ENCODE results near the gene PLEKHB2.
"Not testable (repeated sequence)": the region's sequence is repeated elsewhere in the genome, so short reads cannot be mapped to it uniquely, and the experiment has no call there.

Gene PLEKHB2

DNA sequence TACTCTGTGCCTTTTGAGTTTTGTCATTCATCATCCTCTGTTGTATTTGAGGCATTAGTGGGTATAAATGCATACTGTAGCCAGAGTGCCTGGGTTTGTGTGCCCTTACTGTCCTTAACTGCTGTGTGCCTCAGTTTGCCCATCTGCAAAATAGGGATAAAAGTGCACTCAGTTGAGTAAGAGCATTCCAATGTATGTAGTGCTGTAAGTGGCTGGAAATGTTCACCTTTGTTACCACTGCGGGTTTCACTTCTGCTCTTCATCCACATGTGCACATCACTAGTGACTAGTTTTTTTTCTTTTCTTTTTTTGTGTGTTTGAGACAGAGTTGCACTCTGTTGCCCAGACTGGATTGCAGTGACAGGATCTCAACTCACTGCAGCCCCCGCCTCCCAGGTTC, 39.9 kb downstream of the PLEKHB2 start:
- no peak for ATAC-seq

DNA sequence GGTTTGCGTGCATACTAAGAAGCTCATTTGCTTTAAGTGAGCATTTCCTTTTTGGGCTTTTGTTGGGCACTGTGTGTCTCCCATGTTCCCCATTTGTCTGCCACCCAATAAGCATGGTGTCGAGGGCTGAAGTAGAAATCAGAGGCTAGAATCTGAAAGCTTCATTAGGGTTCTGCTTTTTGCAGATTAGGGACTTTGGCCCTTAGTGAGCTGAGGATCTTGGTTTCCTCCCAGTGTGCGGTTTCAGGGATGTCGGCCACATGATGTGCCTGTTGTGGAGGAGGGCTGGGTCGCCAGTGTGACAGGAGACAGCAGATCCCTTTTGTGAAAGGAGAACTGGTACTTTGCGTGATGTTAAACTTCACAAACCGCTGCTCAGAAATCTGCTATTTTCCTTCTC, 41.1 kb downstream of the PLEKHB2 start:
- ATAC-seq, result no peak

DNA sequence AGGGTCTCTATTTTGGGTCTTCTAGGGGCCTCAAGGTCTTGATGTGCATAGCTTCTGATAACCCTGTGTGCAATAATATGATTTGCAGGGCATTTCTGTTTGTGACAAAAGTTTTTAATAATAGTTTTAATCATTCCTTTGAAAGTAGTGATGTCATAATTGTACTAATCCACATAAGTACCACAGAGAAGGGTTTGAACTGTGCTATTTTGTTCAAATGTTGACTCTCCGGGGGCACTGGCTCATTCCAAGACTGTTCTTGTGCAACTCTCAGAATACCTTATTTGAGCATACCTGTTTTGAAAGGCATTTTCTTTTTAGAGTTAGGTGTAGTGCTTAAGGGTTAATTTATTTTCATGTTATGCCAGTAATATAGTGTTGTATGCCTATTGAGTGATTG, 41.6 kb downstream of the PLEKHB2 start:
- ATAC-seq, result no peak

DNA sequence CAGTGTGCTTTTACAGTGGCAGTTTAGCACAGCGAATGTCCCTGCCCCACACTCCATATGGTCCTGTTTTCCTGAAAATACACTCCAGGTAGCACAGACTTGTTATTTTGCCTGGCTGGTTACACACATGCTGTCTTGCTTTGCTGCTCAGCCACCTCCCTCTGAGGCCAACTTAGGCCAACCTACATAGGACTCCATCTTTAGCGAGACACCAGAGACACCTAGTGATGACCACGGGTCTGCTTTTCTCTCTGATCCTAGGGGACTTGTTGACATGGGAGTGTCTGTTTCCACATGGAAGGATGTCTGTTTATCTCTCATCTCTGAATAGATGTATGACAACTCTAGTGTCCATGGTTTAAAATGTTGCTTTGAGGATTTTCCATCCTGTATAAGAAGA, 43.3 kb downstream of the PLEKHB2 start:
- ATAC-seq, result no peak

DNA sequence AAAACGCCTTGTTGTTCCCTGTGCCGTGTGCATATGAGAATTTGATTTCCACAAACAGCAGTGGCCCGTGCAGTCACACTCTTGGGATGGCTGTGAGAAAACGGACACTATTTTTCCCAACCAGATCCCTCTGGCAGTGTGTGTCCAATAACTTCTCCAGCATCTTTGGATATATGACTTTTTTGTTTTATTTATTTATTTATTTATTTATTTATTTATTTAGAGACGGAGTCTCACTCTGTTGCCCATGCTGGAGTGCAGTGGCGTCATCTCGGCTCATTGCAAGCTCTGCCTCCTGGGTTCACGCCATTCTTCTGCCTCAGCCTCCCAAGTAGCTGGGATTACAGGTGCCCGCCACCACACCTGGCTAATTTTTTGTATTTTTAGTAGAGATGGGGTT, 45.0 kb downstream of the PLEKHB2 start:
- ATAC-seq, result not testable (repeated sequence)

DNA sequence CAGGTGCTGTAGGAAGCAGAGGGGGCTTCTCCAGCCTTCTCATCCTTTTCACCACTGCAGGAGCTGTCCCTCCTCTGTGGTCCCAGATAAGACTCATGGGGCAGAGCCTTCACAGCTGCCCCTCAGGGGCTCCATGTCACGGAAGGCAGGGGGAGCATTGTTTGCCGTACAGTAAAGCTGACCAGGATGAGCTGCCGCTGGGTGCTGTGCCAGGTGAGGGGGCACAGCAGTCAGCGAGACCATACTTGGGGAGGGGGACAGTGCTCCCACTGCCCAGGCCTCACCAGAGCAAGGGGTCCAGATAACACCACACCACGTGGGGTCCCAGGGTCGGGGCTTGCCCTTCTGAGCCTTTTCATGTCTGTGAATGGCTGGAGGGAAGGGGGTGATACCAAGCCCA, 46.3 kb downstream of the PLEKHB2 start:
- no peak for ATAC-seq

DNA sequence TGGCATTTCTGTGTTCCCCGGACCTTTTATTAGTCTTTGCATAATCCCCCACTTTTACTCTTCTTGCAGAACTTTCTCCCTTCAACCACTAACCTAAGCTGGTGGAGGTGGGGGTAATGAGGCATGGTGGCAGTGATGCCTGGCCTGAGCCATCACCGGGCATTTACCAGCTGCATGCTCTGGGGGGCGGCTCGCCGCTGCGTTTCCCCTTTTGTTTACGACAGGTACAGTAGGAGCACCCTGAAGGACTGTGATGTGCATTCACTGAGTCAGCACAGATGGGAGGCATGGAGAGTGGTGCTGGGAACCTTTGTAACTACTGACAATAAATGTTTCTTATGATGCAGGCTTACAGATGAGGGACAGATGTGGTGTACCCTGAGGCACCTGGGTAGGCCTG, 46.9 kb downstream of the PLEKHB2 start:
- ATAC-seq, result no peak

DNA sequence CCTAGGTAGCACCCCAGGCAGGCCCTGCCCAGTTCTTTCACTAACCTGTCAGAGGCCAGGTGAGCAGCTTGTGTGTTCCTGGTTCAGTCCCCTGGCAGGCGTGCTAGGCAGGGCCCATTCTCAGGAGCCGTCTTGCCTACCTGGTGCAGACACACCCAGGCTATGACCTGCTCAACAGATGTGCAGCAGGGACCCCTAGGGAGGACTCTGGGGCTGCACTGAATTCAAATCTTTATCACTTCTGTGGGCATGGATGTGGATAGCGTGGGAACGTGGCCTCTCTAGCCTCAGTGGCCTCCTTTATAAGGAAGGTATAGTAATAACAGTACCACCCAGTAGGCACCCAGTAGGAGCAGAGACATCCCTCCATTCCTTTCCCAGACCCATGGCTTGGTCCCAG, 48.4 kb downstream of the PLEKHB2 start:
- ATAC-seq, result no peak

DNA sequence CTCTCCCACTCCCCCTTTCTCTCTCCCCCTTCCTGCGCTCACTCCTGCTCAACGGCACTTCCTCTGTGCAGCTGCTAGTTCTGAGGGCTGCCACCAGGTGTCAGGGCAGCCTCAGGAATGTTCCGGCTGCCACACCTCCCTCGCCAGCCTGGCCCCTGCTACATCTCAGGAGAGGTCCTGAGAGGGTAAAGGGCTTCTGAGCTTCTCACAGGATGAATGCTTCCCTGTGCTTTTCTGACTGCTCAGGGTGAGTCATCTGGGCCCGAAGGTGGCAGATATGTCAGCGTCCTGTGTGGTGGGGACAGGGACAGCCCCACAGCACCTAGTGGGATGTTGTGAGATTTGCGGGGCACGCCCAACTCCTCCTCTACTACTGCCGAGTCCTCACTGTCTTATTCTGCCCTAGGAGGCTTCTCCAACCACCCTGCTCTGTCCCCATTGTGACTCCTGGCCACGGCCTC, 49.0 kb downstream of the PLEKHB2 start:
- ATAC-seq, result peak; percentile 99

DNA sequence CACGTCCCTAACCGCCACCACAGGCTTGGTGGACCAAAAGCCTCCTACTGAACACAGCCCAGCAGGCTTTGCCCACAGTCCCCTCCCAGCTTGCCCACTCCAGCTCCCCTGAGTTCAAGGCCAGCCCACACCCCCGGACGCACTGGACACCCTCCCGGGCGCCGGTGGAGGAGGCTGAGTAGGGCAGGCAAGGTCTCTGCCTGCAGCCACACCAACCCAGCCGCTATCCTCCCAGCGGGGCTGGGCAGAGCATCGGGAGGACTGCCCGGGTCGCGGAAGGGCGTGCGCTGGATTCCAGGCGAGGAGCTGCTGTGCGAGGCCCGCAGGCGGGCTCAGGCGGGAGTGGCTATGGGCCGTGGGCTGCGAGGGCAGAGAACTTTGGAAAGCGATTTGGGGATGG, 49.5 kb downstream of the PLEKHB2 start:
- ATAC-seq, result no peak

DNA sequence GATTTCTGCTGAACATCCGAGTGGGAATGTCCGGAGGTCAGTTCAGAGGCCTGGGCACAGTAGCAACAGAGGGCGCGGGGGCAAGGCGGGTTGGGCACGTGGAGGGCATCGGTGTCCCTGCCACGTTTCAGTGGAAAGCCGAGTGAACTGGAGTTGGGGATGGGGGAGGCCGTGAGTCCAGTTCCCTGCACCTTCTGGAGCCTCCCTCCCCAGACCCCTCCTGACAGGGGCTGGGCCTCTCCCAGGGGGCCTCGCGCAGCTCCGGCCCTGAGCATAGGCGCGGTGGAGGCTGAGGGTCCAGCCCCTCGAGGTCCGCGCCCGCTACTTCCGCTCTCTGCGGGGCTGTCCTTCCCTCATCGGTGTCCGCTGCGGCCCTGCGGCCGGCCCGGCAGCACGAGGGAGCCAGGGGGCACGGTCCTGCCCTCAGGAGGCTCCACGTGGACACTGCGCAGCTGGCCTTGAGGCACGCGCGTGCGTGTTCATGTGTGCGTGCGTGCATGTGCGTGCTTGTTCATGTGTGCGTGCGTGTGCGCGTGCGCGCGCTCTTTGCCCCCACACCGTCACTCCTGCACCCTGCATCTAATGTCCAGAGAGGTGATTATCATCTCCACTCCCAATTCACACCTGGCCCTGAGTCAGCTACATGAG, 50.2 kb downstream of the PLEKHB2 start:
- ATAC-seq, result no peak

DNA sequence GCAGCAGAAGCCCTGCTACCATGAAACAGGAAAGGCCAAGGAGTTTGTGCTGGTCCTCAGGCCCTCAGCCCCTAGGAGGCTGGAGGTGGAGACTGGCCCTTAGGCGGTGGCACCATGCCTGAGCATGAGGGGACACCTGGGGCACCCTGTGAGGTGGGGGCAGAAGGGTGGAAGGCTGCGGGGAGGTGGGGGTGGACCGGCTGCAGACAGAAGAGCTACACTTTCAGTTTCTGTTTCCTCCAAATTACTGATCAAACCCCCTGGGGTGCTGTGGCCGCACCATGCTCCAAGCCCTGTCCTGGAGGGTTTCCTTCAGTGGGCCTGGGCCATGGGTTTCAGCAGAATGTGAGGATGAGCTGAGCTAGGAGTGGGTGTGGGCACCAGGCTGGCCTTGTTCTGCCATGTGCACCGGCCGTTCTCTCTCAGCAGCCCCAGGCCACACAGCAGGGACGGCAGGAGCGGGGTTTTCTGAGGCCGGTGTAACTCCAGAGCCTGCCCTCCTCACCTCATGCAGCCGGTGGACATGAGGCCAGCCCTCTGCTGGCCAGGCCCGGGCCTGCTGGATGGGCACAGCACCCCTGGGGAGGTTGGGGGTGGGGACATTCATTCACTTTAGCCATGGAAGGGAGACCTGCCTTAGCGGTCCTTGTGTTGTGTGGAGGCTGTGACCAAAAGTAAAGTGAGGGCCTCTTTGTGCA, 51.5 kb downstream of the PLEKHB2 start:
- no peak for ATAC-seq

DNA sequence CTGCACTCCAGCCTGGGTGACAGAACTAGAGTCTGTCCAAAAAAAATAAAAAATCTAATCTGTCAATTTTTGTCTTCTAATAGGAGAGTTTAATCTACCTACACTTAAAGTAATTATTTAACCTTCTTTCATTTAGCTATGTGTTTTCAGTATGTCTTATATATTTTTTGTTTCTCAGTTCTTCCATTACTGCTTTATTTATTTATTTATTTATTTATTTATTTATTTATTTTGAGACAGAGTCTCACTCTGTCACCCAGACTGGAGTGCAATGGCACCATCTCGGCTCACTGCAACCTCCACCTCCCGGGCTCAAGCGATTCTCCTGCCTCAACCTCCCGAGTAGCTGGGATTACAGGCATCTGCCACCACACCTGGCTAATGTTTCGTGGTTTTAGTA, 60.4 kb downstream of the PLEKHB2 start:
- not testable (repeated sequence) for ATAC-seq

DNA sequence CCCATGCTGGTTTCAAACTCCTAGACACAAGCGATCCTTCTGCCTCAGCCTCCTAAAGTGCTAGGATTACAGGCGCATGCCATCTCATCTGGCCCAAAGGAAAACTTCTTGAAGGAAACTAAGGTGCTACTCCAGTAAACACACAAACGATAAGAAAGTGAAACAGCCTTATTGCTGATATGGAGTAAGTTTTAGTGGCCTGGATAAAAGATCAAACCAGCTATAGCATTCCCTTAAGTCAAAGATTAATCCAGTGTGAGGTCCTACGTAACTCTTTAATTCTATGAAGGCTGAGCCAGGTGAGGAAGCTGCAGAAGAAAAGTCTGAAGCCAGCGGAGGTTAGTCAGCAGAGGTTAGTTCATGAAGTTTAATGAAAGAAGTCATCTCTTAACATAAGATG, 63.4 kb downstream of the PLEKHB2 start:
- ATAC-seq, result no peak

DNA sequence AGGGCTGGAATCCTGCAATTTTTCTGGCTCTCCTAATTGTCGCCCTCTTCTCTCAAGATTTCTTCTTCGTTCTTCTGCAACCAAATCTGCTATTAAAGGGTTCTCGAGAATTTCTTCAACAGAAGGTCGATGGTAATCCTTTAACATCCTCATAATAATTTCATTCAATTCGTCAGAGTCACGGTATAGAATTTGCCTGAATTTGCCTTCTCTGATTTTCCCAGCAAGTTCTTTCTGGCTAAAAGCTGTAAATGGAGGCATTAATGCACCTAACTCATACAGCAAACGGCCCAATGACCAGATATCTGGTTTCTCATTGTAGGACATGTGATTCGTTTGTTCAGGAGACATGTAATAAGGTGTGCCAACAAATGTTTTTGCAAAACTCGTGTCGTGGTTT, 72.9 kb downstream of the PLEKHB2 start:
- not testable (repeated sequence) for ATAC-seq

DNA sequence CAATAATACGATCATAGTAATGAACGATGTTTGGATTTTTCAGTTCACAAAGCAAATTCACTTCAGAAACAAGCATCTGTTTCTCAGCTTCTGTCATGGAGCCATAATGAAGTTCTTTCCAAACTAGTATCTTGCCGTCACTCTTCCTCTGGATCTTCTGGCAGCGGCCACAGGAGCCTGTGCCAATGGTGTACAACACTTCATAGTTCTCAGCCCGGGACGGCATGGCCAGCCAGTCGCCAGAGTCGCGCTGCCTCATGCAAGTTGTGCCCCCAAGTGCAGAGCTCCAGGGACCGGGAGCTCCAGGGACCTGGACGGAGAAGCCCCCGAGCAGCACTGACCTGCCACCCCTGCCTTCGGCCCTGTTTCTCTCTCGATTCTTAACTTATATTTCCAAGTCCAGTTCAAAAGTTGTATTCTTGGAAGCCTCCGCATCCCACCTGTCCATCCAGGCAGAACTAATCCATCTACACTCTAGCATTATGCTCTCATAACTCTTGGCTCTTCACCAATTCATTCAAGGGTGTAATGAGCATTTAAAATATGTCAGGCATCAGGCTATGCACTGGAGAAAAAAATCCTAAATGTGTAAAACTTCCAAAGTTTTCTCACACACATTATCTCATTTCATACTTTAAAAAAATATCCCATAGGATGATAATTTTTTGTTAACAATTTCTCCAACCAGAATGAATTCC, 73.7 kb downstream of the PLEKHB2 start:
- not testable (repeated sequence) for ATAC-seq

DNA sequence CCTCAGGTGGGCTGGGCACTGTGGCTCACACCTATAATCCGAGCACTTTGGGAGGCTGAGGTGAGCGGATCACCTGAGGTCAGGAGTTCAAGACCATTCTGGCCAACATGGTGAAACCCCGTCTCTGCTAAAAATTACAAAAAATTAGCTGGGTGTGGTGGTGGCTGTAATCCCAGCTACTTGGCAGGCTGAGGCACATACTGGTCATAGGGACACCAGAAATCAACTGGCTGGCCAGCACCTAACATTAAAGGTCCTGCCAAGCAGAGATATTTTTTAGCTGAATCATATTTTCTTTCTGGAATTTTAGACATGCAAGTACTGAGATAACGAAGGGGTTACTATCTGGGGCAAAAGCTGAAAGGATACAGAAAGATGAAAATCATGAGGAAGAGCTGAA, 76.3 kb downstream of the PLEKHB2 start:
- not testable (repeated sequence) for ATAC-seq

DNA sequence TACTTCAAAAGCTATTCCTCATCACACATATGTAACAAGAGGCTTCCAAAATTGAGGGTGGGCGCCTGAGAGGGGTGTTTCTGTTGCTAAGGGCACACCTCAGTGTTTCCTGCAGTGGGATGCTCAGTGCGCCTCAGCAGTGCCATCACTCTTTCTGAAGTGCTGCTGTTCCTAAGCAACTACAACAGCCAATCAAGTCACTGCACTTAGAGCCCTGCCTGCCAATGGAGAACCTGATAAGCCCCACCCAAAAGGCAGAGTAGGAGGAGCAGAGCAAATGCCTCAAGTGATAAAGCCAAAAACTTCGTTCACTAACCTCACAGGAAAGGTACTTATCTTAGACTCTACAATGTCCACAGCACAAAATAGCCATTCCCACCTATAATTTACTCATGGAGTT, 88.3 kb downstream of the PLEKHB2 start:
- not testable (repeated sequence) for ATAC-seq

DNA sequence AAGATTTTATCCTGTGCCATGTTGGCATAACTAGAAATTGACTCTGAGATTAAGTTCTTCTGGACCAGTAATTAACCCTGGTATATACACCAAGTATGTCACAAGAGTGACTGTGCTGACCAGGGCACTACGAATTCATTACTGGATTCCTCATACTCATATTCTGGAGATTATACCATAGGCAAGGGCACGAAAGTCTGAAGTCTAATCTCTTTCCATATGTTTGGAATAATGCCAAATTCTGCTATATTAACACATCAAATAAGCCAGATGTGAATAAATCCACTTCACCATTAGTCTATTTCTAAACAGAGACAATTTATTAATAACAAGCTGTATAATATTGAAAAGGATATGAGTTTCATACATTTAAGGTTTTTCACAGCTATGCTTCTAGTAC, 91.0 kb downstream of the PLEKHB2 start:
- ATAC-seq, result not testable (repeated sequence)
